HCT116 (cell line): ENCODE measurements around the gene DDX27. TPM values are rescaled to one million over a fixed set of nuclear protein-coding genes. Genes with fewer than 3 reads are reported as not detected.
"Not testable (repeated sequence)": the region's sequence is repeated elsewhere in the genome, so short reads cannot be mapped to it uniquely, and the experiment has no call there.

Source experiments
- ATAC-seq: fragments of 200-7000 bp; cut with Tn5 transposase; 2 replicates; pipeline ENCODE4 v1.9.1; 2020; ENCODE audit warnings: mild to moderate bottlenecking, moderate library complexity
- BruUV-seq: library from RNA; stranded (reverse); fragments of 400-500 nt; replicated peaks from 2 replicates; lab custom pipeline; 2021; lab: Mats Ljungman, UMichigan
- CTCF ChIA-PET: fragments of 300-600 bp; sonication (Branson Sonifier 250); formaldehyde crosslinking; loops from one replicate; lab custom pipeline; 2021; ENCODE audit warnings: antibody characterized with exemption; lab: Charles Lee
- POLR2A ChIA-PET: fragments of 300-600, 350-600 bp; sonication (Branson Sonifier 250); formaldehyde crosslinking; loops from one replicate; lab custom pipeline; 2021; ENCODE audit warnings: antibody characterized with exemption; lab: Charles Lee
- RAD21 ChIA-PET, 2 experiments: fragments of 300-600 bp; sonication (Branson Sonifier 250); formaldehyde crosslinking; loops; one replicate each; lab custom pipeline; 2023; ENCODE audit warnings: low total read pairs in 2 of 2; ENCODE audit not compliant: uncharacterized antibody in 2 of 2, unreplicated experiment in 2 of 2, low non-redundant PET in 1 of 2; lab: Charles Lee
- DNase-seq: peaks from one replicate; pipeline ENCODE4 v3.0.0-alpha.2; 2010; ENCODE audit warnings: low read depth, low spot score
- H2AFZ ChIP-seq: fragments of 200-600 bp; shearing (Covaris generic), sonication (generic); 2 replicates; pipeline ENCODE4 v1.6.1; 2017; ENCODE audit warnings: low read depth, mixed run types, mixed read lengths, antibody characterized with exemption, low read length; ENCODE audit not compliant: poor library complexity, severe bottlenecking
- H3K27ac ChIP-seq: 2 replicates; pipeline ENCODE4 v1.5.1; 2012; ENCODE audit warnings: low read depth, low read length
- H3K27me3 ChIP-seq: fragments of 200-600 bp; sonication (generic); 2 replicates; pipeline ENCODE4 v1.6.1; 2016; ENCODE audit warnings: mixed run types, low read length, mixed read lengths; ENCODE audit not compliant: insufficient read depth
- H3K36me3 ChIP-seq, 2 experiments: fragments of 200-500 bp in 1 of 2; fragments of 200-600 bp in 1 of 2; sonication (Bioruptor generic) in 1 of 2; sonication (generic) in 1 of 2; 2 replicates each; pipeline versions ENCODE4 v1.5.1 to v1.6.1; 2014 to 2016; ENCODE audit warnings: low read length in 2 of 2, inconsistent platforms in 1 of 2, mixed read lengths in 1 of 2, mixed run types in 1 of 2; ENCODE audit not compliant: insufficient read depth in 2 of 2, control insufficient read depth in 1 of 2
- H3K4me1 ChIP-seq, 2 experiments: fragments of 200-600 bp in 1 of 2; sonication (generic) in 1 of 2; 2 replicates each; pipeline versions ENCODE4 v1.5.1 to v1.6.1; 2012 to 2017; ENCODE audit warnings: low read length in 2 of 2, inconsistent platforms in 1 of 2, mild to moderate bottlenecking in 1 of 2, mixed read lengths in 1 of 2, mixed run types in 1 of 2, moderate library complexity in 1 of 2; ENCODE audit not compliant: insufficient read depth in 2 of 2, control insufficient read depth in 1 of 2
- H3K4me2 ChIP-seq: fragments of 200-600 bp; sonication (generic); 2 replicates; pipeline ENCODE4 v1.6.1; 2017; ENCODE audit warnings: mixed run types, low read length, mixed read lengths
- H3K4me3 ChIP-seq, 2 experiments: fragments of 200-600 bp in 1 of 2; sonication (generic) in 1 of 2; replicated peaks in 1 of 2; 2 replicates each; pipeline ENCODE4 v1.5.1; 2011 to 2016; ENCODE audit warnings: low read length in 2 of 2, control low read depth in 1 of 2, low read depth in 1 of 2, mild to moderate bottlenecking in 1 of 2, mixed read lengths in 1 of 2, mixed run types in 1 of 2
- H3K79me2 ChIP-seq: fragments of 200-600 bp; sonication (generic); 2 replicates; pipeline ENCODE4 v1.6.1; 2017; ENCODE audit warnings: mild to moderate bottlenecking, mixed run types, low read length, moderate library complexity, mixed read lengths; ENCODE audit not compliant: insufficient read depth
- H3K9ac ChIP-seq: fragments of 200-600 bp; sonication (generic); 2 replicates; pipeline ENCODE4 v1.6.1; 2016; ENCODE audit warnings: low read length, mixed read lengths
- H3K9me2 ChIP-seq: fragments of 200-600 bp; sonication (generic), shearing (Covaris generic); 2 replicates; pipeline ENCODE4 v1.6.1; 2017; ENCODE audit warnings: mixed run types, mild to moderate bottlenecking, moderate library complexity; ENCODE audit not compliant: insufficient read depth
- H3K9me3 ChIP-seq, 2 experiments: fragments of 200-500 bp in 1 of 2; fragments of 200-600 bp in 1 of 2; sonication (Bioruptor generic) in 1 of 2; sonication (generic) in 1 of 2; 2 replicates each; pipeline ENCODE4 v1.6.1; 2014 to 2017; ENCODE audit warnings: low read length in 2 of 2, mixed read lengths in 2 of 2, inconsistent platforms in 1 of 2, low read depth in 1 of 2, mild to moderate bottlenecking in 1 of 2, mixed run types in 1 of 2, moderate library complexity in 1 of 2; ENCODE audit not compliant: control insufficient read depth in 1 of 2, insufficient read depth in 1 of 2
- H4K20me1 ChIP-seq: fragments of 200-600 bp; sonication (generic), shearing (Covaris generic); 2 replicates; pipeline ENCODE4 v1.6.1; 2017; ENCODE audit warnings: mixed run types, mild to moderate bottlenecking, moderate library complexity; ENCODE audit not compliant: insufficient read depth
- CBX3 ChIP-seq: IDR thresholded peaks from 2 replicates; pipeline ENCODE4 v1.6.1; 2012; ENCODE audit warnings: low read depth
- CTCF ChIP-seq, 3 experiments: fragments of 200-600 bp in 1 of 3; sonication (generic) in 1 of 3; IDR thresholded peaks in 2 of 3; conservative IDR thresholded peaks in 1 of 3; 2 replicates each; pipeline ENCODE4 v1.5.1; 2012 to 2017; ENCODE audit warnings: low read depth in 2 of 3, low read length in 2 of 3, antibody characterized with exemption in 1 of 3, borderline replicate concordance in 1 of 3, control low read depth in 1 of 3, mild to moderate bottlenecking in 1 of 3, mixed read lengths in 1 of 3, mixed run types in 1 of 3, moderate library complexity in 1 of 3; ENCODE audit not compliant: insufficient read depth in 1 of 3
- EZH2phosphoT487 ChIP-seq: fragments of 200-600 bp; IDR thresholded peaks from 2 replicates; pipeline ENCODE4 v1.6.1; 2018; ENCODE audit warnings: antibody characterized with exemption, borderline replicate concordance
- RAD21 ChIP-seq: IDR thresholded peaks from 2 replicates; pipeline ENCODE4 v1.6.1; 2012; ENCODE audit warnings: low read depth, mild to moderate bottlenecking
- YY1 ChIP-seq: IDR thresholded peaks from 2 replicates; pipeline ENCODE4 v1.6.1; 2011; ENCODE audit warnings: low read length, low read depth, moderate library complexity, mild to moderate bottlenecking; ENCODE audit not compliant: insufficient replicate concordance; ENCODE audit errors: extremely low read depth
- ZFX ChIP-seq: fragments of 450-650 bp; IDR thresholded peaks from 2 replicates; pipeline ENCODE4 v1.6.1; 2017
- intact Hi-C: fragments of 100-400 bp; cut with micrococcal nuclease; formaldehyde crosslinking; loops from 2 replicates; pipeline ENCODE4 v1.10.0; 2022
- total RNA-seq: library from RNA; stranded (reverse); gene quantifications from one replicate; pipeline ENCODE4 v1.2.1, GENCODE V29; 2021; ENCODE audit not compliant: unreplicated experiment

Gene DDX27
- total RNA-seq, 1 experiment from 2014 or later = 32.1 TPM

- Histone ChIP-seq H3K4me2 (peak overlapping the region; percentile 62), H3K27ac (no peak overlapping the region), H3K4me1 (peaks cover 18 to 23% of the 10 kb centered on the region in 2 experiments), H2AFZ (peak overlapping the region; percentile 77), H3K9me2 (no peaks in the 10 kb centered on the region), H4K20me1 (no peaks in the 10 kb centered on the region), H3K36me3 (peaks cover 6 to 8% of the 10 kb centered on the region in 2 experiments; a peak in 3 of 4 replicates), H3K79me2 (peaks cover 28% of the 10 kb centered on the region), H3K4me3 (peak overlapping the region in 1 of 2 experiments; percentile 13; a peak in 1 of 4 replicates), H3K9ac (no peak overlapping the region), H3K27me3 (no peaks in the 10 kb centered on the region), H3K9me3 (no peaks in the 10 kb centered on the region)
- peak; percentile 78 for ATAC-seq
- no peak for TF ChIP-seq EZH2phosphoT487
- TF ChIP-seq YY1 = peak; percentile 73
- no peak for TF ChIP-seq ZFX
- TF ChIP-seq CTCF (IDR thresholded peaks at IDR 0.05 in 2 of 3, conservative IDR thresholded peaks at IDR 0.05 in 1 of 3; ENCODE audit: borderline replicate concordance in 1 of 3, insufficient read depth in 1 of 3, low read depth in 2 of 3, low read length in 2 of 3) = peak; percentile 79 to 93 (median 85)
- TF ChIP-seq CBX3 = peak; percentile 64; the same call in 1 of the 2 replicates
- TF ChIP-seq RAD21 = peak; percentile 78
- ChIA-PET RAD21 (interaction anchor here in 1 of 2 experiments (1.5 kb wide), 1 partner anchor 84 kb away, joined by 7 read pairs; no protein-coding TSS in a partner anchor), POLR2A (no interaction called here), CTCF (interaction anchor here (0.6 to 2.8 kb wide), 21 partner anchors 10 to 559 kb away, joined by 3 to 57 read pairs (median 4); no protein-coding TSS in a partner anchor)
- intact Hi-C loops = loop anchor here (1.0 to 5.0 kb wide), 3 partner anchors 84 to 580 kb away; no protein-coding TSS in a partner anchor
- no TSS peak for BruUV-seq
- peak; percentile 89 for DNase-seq
Observed at GRCh38 chr20:49216991-49217578, 2.1 kb upstream of the DDX27 start.

GRCh38 chr20:49218739-49219090 is 501 bp upstream of the DDX27 start:
- not testable (repeated sequence) for H2AFZ ChIP-seq

More at GRCh38 chr20:49218739-49219090, 501 bp upstream of the DDX27 start:
- Histone ChIP-seq H3K9ac (peak overlapping the region; percentile 86), H3K4me1 (peaks cover 18 to 23% of the 10 kb centered on the region in 2 experiments), H3K4me3 (peak overlapping the region; percentile 12 to 95; a peak in 3 of 4 replicates), H3K36me3 (peaks cover 15 to 20% of the 10 kb centered on the region in 2 experiments), H3K27ac (peak overlapping the region; percentile 55), H3K79me2 (peaks cover 33% of the 10 kb centered on the region), H3K4me2 (peak overlapping the region; percentile 73)
- H4K20me1 ChIP-seq, RAD21 ChIA-PET, H3K9me3 ChIP-seq, DNase-seq, H3K27me3 ChIP-seq, H3K9me2 ChIP-seq: not testable (repeated sequence)
- BruUV-seq = TSS peak; percentile 99
- POLR2A ChIA-PET = interaction anchor here (0.7 to 1.6 kb wide), 10 partner anchors 13 to 255 kb away, joined by 3 to 5 read pairs (median 3); partner anchors contain the start of genes CSE1L and ZNFX1
- intact Hi-C loops = loop anchor here (5.0 kb wide), 1 partner anchor 581 kb away; no protein-coding TSS in a partner anchor
- CTCF ChIA-PET = interaction anchor here (1.0 to 2.8 kb wide), 2 partner anchors 85 to 561 kb away, joined by 4 to 57 read pairs; no protein-coding TSS in a partner anchor
- ATAC-seq = 0 out of 2 replicates have a peak, but pooled peaks have one; percentile 3
